ENCODE data around the gene WNT9A. TPM values are rescaled to one million over a fixed set of nuclear protein-coding genes. Genes with fewer than 3 reads are reported as not detected.

WNT9A gene
- total RNA-seq, 2 experiments from 2014 or later: not detected

DNA sequence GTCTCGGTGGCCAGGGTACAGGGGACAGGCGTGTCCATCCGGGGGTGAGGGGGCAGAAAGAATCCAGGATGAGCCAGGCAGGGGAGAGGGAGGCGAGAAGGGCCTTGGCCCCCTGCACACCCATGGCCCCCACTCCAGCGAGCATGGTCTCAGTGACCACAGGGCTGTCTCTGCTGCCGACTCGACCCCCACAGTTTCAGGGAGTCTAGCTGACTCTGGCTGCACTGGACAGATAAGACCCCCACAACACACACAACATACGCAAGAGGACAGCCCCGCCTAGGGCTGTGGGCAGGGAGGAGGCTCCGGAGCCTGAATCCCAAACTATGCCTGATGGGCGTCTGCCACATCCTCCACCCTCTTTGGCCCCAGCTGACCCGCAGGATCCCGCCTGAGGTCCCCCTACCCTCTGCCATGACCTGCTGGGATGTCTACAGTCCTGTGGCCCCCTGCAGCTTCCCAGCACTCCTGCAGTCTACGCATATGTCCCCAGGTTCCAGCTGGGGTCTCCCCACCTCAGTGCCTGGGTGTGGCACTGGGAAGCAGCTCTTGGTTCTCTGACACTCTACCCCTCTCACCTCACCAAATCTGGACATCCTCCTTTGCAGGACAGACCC is 22.0 kb downstream of the WNT9A start:
- BruUV-seq (replicated peaks): no TSS peak
- TF ChIP-seq EZH2phosphoT487 (IDR thresholded peaks at IDR 0.05; ENCODE audit: borderline replicate concordance, low read depth, low read length) (no peak), CTCF (conservative IDR thresholded peaks at IDR 0.05; ENCODE audit: low read length) (no peak)
- no peaks in the 10 kb centered on the region for H3K9me3 ChIP-seq (ENCODE audit: low read length)
- intact Hi-C loops (cut with micrococcal nuclease; ENCODE audit: unreplicated experiment): no loop called here
- H3K27ac ChIP-seq (ENCODE audit: low read depth, low read length, poor library complexity, severe bottlenecking): no peak overlapping the region
- no peak for DNase-seq (ENCODE audit: low spot score)
- no peak overlapping the region for H2AFZ ChIP-seq (ENCODE audit: low read length)
- H3K4me2 ChIP-seq (ENCODE audit: low read length): no peak overlapping the region
- ChIA-PET CTCF (ENCODE audit: unreplicated experiment) (no interaction called here), POLR2A (no interaction called here)
- no peaks in the 10 kb centered on the region for H3K79me2 ChIP-seq (ENCODE audit: insufficient read depth, low read depth, low read length)
- H3K4me1 ChIP-seq (ENCODE audit: insufficient read depth, low read length, poor library complexity, severe bottlenecking): no peaks in the 10 kb centered on the region
- no peaks in the 10 kb centered on the region for H4K20me1 ChIP-seq (ENCODE audit: insufficient read depth, low read length)
- H3K36me3 ChIP-seq (ENCODE audit: insufficient read depth, low read length): no peaks in the 10 kb centered on the region
- no peak overlapping the region for H3K4me3 ChIP-seq (ENCODE audit: low read depth, low read length, poor library complexity, severe bottlenecking)
- H3K9me2 ChIP-seq (ENCODE audit: insufficient read depth, low read length): no peaks in the 10 kb centered on the region

DNA sequence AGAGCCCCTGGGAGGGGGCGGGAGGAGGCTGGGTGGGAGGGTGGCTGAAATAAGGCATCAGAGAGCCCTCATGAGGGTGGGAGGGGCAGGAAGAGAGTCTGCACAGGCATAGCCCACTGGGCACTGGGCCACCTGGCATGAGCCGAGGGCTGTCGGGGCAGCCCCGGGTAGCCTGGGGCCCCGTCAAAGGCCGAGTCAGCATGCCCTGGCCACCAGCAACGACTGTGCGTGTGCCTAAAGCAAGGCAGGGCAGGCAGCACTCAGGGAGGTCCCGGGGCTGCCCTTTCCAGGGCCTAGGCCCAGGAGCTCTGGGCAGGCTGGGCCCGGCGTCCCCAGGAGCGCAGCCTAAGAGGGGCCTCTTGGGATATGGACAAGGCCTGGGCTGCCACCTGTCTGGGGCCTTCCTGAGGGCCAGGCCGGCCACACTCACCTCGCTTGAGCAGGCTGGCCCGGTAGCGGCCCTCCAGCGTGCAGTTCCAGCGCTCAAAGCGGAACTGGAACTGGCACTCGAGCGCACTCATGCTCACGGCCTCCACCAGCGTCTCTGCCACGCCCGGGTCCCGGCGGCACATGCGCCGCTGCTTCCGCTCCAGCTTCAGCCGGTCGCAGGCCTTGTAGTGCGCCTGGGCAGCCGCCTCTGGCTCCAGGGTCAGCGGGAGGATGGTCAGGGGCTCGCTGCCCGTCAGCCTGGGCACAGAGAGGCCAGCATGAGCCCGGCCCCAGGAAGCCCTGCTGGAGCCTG is 22.7 kb downstream of the WNT9A start:
- no peaks in the 10 kb centered on the region for H3K36me3 ChIP-seq (ENCODE audit: insufficient read depth, low read length)

More for the DNA sequence above, 22.7 kb downstream of the WNT9A start:
- Histone ChIP-seq H3K4me3 (ENCODE audit: low read depth, low read length, poor library complexity, severe bottlenecking) (no peak overlapping the region), H3K79me2 (ENCODE audit: insufficient read depth, low read depth, low read length) (no peaks in the 10 kb centered on the region), H3K9me2 (ENCODE audit: insufficient read depth, low read length) (no peaks in the 10 kb centered on the region), H3K9me3 (ENCODE audit: low read length) (no peaks in the 10 kb centered on the region), H3K4me2 (ENCODE audit: low read length) (no peak overlapping the region), H3K4me1 (ENCODE audit: insufficient read depth, low read length, poor library complexity, severe bottlenecking) (no peaks in the 10 kb centered on the region), H2AFZ (ENCODE audit: low read length) (no peak overlapping the region), H4K20me1 (ENCODE audit: insufficient read depth, low read length) (no peaks in the 10 kb centered on the region), H3K27ac (ENCODE audit: low read depth, low read length, poor library complexity, severe bottlenecking) (no peak overlapping the region)
- TF ChIP-seq CTCF (conservative IDR thresholded peaks at IDR 0.05; ENCODE audit: low read length) (no peak), EZH2phosphoT487 (IDR thresholded peaks at IDR 0.05; ENCODE audit: borderline replicate concordance, low read depth, low read length) (no peak)
- CTCF ChIA-PET (ENCODE audit: unreplicated experiment): no interaction called here
- no TSS peak for BruUV-seq (replicated peaks)
- POLR2A ChIA-PET: no interaction called here
- DNase-seq (ENCODE audit: low spot score): no peak
- intact Hi-C loops (cut with micrococcal nuclease; ENCODE audit: unreplicated experiment): no loop called here
